Esophagus muscularis mucosa (tissue), 4 donors: ENCODE data around the gene ERC2.

Source experiments
- EP300 ChIP-seq: sonication (generic); formaldehyde crosslinking; IDR thresholded peaks from one replicate; pipeline ENCODE4 v1.6.1; 2017; ENCODE audit warnings: antibody characterized with exemption
- POLR2A ChIP-seq: fragments of 450-650 bp; IDR thresholded peaks from one replicate; pipeline ENCODE4 v1.6.1; 2017; ENCODE audit warnings: antibody characterized with exemption, moderate library complexity, mild to moderate bottlenecking, low read depth
- TF ChIP-seq, protein P1 (sequence below), 3 experiments: fragments of 200-600 bp in 2 of 3; fragments of 450-650 bp in 1 of 3; sonication (generic) in 2 of 3; IDR thresholded peaks; one replicate each; pipeline ENCODE4 v1.5.1; 2017 to 2019; ENCODE audit warnings: antibody characterized with exemption in 3 of 3, mild to moderate bottlenecking in 2 of 3, moderate library complexity in 1 of 3

DNA sequence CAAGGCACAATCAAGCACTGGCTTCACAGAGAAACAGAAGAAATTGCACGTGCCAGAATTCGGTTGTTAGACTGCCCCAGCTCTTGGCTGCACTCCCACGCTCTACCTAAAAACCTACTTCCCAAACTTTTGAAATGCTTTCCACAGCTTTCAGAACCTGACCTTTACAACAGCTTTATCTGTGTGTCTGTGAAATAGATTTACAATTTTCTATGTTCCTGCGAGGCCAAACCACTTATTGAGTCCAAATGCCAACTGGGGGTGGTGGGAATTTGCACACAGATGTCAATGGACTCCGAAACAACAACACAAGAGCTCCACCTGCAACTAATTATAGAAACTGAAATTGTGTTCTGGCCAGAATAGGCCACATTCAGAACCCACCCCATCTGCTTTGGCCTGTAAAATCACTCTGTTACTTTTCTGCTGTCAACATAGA, 44.6 kb downstream of the ERC2 start:
- TF ChIP-seq, protein P1, sequence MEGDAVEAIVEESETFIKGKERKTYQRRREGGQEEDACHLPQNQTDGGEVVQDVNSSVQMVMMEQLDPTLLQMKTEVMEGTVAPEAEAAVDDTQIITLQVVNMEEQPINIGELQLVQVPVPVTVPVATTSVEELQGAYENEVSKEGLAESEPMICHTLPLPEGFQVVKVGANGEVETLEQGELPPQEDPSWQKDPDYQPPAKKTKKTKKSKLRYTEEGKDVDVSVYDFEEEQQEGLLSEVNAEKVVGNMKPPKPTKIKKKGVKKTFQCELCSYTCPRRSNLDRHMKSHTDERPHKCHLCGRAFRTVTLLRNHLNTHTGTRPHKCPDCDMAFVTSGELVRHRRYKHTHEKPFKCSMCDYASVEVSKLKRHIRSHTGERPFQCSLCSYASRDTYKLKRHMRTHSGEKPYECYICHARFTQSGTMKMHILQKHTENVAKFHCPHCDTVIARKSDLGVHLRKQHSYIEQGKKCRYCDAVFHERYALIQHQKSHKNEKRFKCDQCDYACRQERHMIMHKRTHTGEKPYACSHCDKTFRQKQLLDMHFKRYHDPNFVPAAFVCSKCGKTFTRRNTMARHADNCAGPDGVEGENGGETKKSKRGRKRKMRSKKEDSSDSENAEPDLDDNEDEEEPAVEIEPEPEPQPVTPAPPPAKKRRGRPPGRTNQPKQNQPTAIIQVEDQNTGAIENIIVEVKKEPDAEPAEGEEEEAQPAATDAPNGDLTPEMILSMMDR (IDR thresholded peaks at IDR 0.05) = no peak
- TF ChIP-seq POLR2A (no peak), EP300 (no peak)
